Type B pancreatic cell (in vitro differentiated cells): ENCODE data around the gene AKR7A2. TPM values are rescaled to one million over a fixed set of nuclear protein-coding genes. Genes with fewer than 3 reads are reported as not detected.

Experiments used
- DNase-seq: peaks from one replicate; pipeline ENCODE4 v3.0.0; 2021; ENCODE audit warnings: mixed read lengths; ENCODE audit not compliant: unreplicated experiment; ENCODE audit errors: extremely low spot score
- H3K27ac Mint-ChIP-seq: 2 replicates; pipeline ENCODE4 v1.8.0; 2021; ENCODE audit warnings: mild to moderate bottlenecking, mixed read lengths
- H3K27me3 Mint-ChIP-seq: 2 replicates; pipeline ENCODE4 v1.8.0; 2021; ENCODE audit warnings: mixed read lengths
- H3K36me3 Mint-ChIP-seq: 2 replicates; pipeline ENCODE4 v1.8.0; 2021; ENCODE audit warnings: mixed read lengths
- H3K4me1 Mint-ChIP-seq: one replicate; pipeline ENCODE4 v1.8.0; 2021; ENCODE audit warnings: mixed read lengths; ENCODE audit not compliant: unreplicated experiment
- H3K4me3 Mint-ChIP-seq: 2 replicates; pipeline ENCODE4 v1.8.0; 2021; ENCODE audit warnings: mild to moderate bottlenecking, mixed read lengths
- H3K9me3 Mint-ChIP-seq: 2 replicates; pipeline ENCODE4 v1.8.0; 2021; ENCODE audit warnings: mixed read lengths
- total RNA-seq: library from RNA; stranded (reverse); gene quantifications from 2 replicates; pipeline ENCODE4 v1.2.1, GENCODE V29; 2021; ENCODE audit warnings: low replicate concordance
- TF ChIP-seq, protein P1 (sequence below): fragments of 200-600 bp; sonication (generic); conservative IDR thresholded peaks from 2 replicates; pipeline ENCODE4 v1.5.0; 2021; ENCODE audit warnings: antibody characterized with exemption, mild to moderate bottlenecking

AKR7A2 gene
- total RNA-seq, 1 donor from 2014 or later = 75.2 TPM

DNA sequence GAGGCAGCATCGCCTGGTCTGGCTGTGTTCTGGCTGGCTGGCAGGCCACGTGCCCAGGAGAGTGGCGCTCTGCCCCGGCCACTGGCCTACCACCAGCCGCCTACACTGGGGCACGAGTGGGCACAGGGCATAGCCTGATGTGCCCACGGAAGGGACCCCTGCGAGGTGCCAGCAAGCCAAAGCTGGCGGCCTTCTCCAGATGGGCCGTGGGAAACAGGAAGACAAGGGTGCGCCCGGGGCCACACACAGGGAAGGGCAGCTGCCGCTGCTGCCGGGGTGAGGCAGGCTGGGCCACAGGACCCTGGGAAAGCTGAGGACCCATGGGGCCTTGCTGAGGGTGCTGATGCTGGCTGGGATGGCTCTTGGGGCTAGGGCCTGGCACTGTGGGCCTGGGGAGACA, 40.9 kb upstream of the AKR7A2 start:
- no peak overlapping the region for H3K27ac Mint-ChIP-seq
- no peaks in the 10 kb centered on the region for H3K27me3 Mint-ChIP-seq
- DNase-seq = no peak
- peaks cover 4% of the 10 kb centered on the region for H3K4me1 Mint-ChIP-seq
- TF ChIP-seq, protein P1, sequence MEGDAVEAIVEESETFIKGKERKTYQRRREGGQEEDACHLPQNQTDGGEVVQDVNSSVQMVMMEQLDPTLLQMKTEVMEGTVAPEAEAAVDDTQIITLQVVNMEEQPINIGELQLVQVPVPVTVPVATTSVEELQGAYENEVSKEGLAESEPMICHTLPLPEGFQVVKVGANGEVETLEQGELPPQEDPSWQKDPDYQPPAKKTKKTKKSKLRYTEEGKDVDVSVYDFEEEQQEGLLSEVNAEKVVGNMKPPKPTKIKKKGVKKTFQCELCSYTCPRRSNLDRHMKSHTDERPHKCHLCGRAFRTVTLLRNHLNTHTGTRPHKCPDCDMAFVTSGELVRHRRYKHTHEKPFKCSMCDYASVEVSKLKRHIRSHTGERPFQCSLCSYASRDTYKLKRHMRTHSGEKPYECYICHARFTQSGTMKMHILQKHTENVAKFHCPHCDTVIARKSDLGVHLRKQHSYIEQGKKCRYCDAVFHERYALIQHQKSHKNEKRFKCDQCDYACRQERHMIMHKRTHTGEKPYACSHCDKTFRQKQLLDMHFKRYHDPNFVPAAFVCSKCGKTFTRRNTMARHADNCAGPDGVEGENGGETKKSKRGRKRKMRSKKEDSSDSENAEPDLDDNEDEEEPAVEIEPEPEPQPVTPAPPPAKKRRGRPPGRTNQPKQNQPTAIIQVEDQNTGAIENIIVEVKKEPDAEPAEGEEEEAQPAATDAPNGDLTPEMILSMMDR = no peak
- H3K4me3 Mint-ChIP-seq = no peak overlapping the region
- H3K9me3 Mint-ChIP-seq = no peaks in the 10 kb centered on the region
- peaks cover 11% of the 10 kb centered on the region for H3K36me3 Mint-ChIP-seq

DNA sequence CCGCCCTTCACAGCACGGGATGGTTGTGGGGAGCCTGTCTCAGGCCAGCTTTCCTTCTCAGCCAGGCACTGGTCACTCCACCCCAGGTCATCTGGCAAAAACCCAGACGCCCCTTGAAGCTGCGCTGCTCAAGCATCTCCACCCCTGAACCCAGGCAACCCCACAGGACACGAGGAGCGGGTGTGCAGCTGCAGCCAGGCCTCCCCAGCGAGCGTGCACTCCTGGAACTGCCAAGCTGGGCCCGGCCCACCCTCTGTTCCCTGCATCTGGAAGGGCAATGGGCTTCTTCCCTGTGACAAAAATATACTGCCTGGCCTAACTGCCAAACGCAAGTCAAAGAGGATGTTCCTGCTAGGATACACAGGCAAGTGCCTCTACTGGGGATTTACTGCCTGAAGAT, 39.9 kb upstream of the AKR7A2 start:
- Mint-ChIP-seq H3K9me3 (no peaks in the 10 kb centered on the region), H3K4me3 (no peak overlapping the region), H3K27ac (no peak overlapping the region), H3K4me1 (peaks cover 4% of the 10 kb centered on the region), H3K36me3 (peaks cover 11% of the 10 kb centered on the region), H3K27me3 (no peaks in the 10 kb centered on the region)
- no peak for DNase-seq
- TF ChIP-seq, protein P1 = no peak

DNA sequence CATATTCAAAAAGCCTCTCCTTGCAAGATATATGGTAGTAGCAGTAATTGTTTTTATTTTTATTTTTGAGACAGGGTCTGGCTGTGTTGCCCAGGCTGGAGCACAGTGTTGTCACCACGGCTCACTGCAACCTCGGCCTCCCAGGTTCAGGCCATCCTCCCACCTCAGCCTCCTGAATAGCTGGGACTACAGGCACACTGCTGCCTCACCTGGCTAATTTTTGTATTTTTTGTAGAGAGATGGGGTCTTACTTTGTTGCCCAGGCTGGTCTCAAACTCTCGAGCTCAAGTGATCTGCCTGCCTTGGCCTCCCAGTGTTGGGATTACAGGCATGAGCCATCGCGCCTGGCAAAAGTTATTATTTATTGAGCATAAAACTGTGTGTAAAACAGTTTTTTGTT, 38.6 kb upstream of the AKR7A2 start:
- Mint-ChIP-seq H3K4me3 (no peak overlapping the region), H3K4me1 (peaks cover 4% of the 10 kb centered on the region), H3K27ac (no peak overlapping the region), H3K9me3 (no peaks in the 10 kb centered on the region), H3K36me3 (peaks cover 7% of the 10 kb centered on the region), H3K27me3 (no peaks in the 10 kb centered on the region)
- no peak for DNase-seq
- TF ChIP-seq, protein P1 = no peak

DNA sequence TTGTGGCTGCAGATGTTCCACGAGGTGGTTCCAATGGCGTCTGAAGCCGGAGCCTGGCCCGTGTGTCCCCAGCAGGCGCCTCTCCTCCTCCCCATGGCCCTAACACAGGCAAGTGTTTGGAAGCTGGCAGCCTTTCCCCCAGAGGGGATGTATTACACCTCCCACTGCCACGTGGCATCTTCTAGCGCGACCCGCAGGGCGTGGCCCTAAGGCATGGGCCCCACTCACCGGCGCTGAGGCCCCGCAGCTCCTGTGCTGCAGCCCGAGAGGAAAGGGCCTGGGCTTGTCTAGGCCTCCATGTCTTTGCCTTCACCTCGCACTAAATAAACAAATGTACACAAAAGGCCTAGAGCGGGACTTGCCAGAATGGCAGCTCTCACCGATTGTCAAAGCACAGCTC, 38.1 kb upstream of the AKR7A2 start:
- Mint-ChIP-seq H3K27ac (no peak overlapping the region), H3K36me3 (peaks cover 7% of the 10 kb centered on the region), H3K9me3 (no peaks in the 10 kb centered on the region), H3K4me1 (peaks cover 4% of the 10 kb centered on the region), H3K27me3 (no peaks in the 10 kb centered on the region), H3K4me3 (no peak overlapping the region)
- DNase-seq = no peak
- TF ChIP-seq, protein P1 = no peak

DNA sequence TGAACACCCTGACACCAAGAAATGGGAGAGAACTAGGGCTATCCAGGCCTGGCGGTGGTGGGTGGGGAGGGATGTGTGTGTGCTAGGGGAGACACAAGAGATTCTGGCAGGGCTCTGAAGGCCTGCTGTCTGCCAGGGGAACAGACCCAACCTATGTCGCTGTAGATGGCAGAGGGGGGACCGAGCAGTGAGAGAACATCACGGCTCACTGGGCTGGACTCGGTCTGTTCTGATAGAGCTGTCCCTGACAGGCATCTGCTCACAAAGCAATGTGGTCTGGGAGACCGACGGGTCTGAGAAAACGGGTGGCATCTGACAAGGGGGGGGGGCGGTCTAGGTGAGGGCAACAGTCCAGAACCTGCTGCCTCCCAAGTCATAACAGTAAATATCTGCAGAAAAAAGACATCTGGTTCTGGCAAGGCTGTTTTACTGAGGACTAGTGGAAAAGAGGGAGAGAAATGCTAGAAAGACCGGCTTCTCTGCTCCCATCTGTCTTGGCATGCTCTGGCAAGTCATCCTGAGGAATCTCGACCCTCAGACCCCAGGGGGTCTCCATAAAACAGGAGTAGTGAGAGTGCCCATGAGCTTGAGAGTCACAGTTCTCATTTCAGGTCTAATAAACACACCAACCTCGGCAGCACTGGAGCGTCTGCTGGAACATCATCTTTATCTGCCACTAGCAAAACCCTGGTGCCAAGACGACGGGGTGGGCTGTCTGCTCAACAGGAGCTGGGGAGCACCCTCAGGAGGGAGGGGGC, 36.7 kb upstream of the AKR7A2 start:
- Mint-ChIP-seq H3K36me3 (peaks cover 7% of the 10 kb centered on the region), H3K4me3 (no peak overlapping the region), H3K27me3 (no peaks in the 10 kb centered on the region), H3K27ac (no peak overlapping the region), H3K9me3 (no peaks in the 10 kb centered on the region), H3K4me1 (no peaks in the 10 kb centered on the region)
- TF ChIP-seq, protein P1 = no peak
- DNase-seq = no peak
